Stimulated activated CD4-positive, alpha-beta T cell treated with anti-CD3 and anti-CD28 coated beads, Interleukin-4, amount 100 ng/mL, for 24 hours (primary cell): Measurements from ENCODE around the gene VAV3.
A peak's percentile ranks its signal among the peaks of the same experiment; 100 is the strongest.
"Not testable (repeated sequence)": the region's sequence is repeated elsewhere in the genome, so short reads cannot be mapped to it uniquely, and the experiment has no call there.

Experiments used
- DNase-seq: peaks from one replicate; pipeline ENCODE4 v3.0.0-alpha.2; 2020

VAV3 gene

DNA sequence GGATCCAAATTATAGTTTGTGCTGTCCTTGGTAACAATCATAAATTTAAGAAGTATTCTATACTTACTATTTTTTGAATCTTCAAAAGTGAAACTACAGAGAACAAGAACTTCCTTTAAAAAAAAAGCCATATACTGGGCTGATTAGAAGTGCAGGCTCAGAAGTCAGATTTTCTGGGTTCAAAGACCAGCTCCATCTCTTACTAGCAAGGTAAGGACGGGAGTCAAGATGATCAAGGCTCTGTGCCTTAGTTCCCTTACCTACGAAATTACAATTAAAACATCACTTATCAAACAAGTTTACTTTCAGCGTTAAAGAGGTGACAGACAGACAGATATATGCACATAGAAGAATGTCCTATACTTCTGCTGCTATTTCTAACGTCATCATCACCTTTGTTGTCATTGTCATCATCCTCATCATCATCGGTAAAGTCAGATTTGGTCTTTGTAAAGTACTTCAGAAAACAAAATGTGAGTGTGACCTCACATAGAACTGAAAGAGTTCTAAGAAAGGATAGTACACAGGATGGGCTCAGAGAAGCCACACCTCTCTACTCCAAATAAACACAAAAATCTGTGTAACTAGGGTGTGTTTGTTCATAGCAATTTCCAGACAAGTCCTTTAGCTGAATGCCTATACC is 178.7 kb downstream of the VAV3 start:
- DNase-seq: no peak

DNA sequence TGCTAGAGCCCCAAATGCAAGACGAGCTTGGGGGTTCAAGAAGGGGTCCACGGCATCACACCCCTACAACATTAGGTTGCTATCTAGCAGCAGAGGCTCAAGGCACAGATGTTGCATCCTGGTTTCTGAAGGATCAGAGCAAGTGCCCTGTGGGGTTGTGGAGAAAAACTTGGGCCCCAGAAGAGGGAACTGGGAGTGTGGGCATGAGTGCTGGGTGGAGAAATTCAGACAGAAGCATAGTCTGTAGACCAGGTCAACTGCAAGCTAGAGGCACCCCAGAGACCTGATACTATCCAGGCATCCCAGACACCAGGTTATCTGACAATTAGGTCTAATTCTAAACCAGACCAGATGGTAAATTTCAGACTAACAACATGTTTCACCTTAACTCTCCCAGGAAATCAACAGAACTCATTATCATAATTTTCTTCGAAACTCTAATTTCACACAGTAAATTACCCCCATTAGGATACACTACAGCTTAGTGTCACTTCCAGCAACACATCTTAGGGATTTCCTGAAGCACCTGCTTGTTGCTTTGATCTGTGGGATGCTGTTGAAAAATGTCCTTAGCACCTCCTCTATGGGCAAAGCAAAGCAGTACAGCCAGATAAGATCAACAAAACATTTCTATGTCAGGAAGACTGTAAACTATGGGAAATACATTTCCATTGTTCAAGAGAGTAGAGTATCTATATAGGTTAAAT is 179.3 kb downstream of the VAV3 start:
- DNase-seq: no peak

- peak; percentile 65 for DNase-seq
These were observed 182.6 kb downstream of the VAV3 start for GRCh38 chr1:107782217-107782845.

DNA sequence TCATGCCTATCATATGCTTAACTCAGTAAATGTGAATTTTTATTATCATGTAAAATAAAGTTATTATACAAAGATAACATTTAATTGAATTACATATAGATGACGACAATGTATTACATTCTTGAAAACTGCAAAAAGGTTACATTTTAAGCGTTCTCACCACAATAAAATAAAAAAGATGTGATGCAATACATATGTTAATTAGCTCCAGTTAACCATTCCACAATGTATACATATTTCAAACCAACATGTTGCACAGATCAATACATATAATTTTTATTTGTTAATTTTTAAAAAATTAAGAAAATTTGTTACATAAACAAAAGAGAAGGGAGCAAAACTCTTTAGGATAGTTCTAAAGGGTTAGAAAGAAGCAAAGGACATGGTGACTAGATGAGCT is 183.7 kb downstream of the VAV3 start:
- no peak for DNase-seq

DNA sequence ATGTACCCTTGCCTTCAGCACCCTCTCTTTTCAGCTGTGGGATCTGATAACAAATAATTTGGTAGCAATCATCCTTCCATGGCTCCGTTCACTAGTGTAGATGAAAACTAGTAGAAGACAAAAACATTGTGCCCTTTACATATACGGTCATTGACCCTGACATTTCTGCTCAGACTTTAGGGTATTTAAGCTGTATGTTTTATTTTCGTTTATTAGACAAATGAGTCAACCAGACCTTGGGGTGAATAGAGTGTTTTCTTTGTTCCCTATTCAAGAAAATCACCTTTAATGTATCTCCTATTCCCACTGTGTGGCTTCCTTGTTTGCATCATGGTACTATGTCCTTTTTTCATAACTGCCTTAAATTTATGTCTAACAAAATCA is 187.3 kb downstream of the VAV3 start:
- no peak for DNase-seq

- DNase-seq: no peak
These were observed 187.9 kb downstream of the VAV3 start for GRCh38 chr1:107776900-107777663.

GRCh38 chr1:107771377-107771776 is 193.6 kb downstream of the VAV3 start:
- no peak for DNase-seq

DNA sequence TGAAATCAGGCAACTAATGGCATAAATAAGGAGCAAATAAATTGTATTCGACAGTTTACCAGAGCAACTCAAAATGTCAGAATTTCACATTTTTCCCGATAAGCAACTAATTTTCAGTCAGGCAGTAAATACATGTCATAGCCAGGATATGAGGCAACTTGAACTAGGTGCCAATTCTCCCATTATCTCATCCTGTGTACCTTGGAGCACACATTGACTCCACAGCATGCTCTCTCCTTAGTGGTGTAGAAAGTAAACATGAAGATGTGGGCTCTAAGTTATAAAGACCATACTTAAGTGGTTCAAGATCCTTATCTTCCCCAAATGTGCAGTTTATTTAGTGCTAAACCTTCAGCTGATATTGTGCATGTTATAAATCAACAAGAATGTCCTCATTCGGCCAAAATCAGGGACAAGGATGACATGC is 197.8 kb downstream of the VAV3 start:
- no peak for DNase-seq

GRCh38 chr1:107766533-107766932 is 198.4 kb downstream of the VAV3 start:
- DNase-seq: no peak

- DNase-seq: no peak
These were observed 202.1 kb downstream of the VAV3 start for GRCh38 chr1:107762751-107763390.

GRCh38 chr1:107760065-107760464 is 204.9 kb downstream of the VAV3 start:
- DNase-seq: no peak

DNA sequence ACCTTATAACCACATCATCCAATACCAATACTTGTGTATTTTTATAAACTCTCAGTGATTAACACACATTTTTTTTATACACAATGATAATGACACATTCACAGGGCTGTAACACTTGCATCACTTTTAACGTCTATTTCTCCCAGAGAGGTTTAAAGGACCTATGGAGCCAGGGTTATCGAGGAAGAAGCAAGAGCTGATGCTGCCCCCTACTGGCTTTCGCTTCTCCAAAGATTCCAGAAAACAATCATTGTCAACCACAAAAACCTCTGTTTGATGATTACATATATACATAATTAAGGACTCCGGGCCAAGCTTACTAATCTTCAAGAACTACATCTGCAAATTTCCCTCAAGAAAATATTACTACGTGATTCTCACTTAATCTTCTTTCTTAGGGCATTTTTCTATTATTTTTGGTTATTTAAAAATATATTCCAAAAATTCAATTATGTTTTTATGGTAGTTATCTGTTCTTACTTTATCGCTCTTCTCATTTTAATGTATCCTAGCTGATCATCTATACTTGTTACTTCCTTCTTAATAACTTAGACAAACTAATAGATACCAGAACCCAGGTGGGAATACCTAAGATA is 214.5 kb downstream of the VAV3 start:
- DNase-seq: peak; percentile 24

- no peak for DNase-seq
These were observed 216.4 kb downstream of the VAV3 start for GRCh38 chr1:107748531-107748930.

GRCh38 chr1:107741242-107741641 is 223.7 kb downstream of the VAV3 start:
- no peak for DNase-seq

GRCh38 chr1:107740579-107740978 is 224.4 kb downstream of the VAV3 start:
- DNase-seq: no peak

DNA sequence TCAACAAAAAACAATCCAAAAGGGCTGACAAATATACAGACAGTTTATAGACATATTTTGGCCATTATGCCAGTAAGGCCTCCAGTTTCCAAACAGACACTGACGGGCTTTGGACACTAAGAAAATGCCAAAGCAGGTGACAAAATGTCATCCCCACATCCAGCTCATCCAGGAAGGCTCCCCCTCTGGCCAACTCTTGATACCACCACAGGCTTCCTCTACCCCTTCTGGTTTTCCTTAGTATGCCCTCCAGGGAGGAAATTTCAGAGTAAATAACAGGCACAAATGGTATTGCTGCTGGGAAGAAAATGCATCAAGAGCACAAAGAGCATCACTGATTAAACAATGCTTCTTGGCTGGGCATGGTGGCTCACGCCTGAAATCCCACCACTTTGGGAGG is 225.3 kb downstream of the VAV3 start:
- no peak for DNase-seq

DNA sequence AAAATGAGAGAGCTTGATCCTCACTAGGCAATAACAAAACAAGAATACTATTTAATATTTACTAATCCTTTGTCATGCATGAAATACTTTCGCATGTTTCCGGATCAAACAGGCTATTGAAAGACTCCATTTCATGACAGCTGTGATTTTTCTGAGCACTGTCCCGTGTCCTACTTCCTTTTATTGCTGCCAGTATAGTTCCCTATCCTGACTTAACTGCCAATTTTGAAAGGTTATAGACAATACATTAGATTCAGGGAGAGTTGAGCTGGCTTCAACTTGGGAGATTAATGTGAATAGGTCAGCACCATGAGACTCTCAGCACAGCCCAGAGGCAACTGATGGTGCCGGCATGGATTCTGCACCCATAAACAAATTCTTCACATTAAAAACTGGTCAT is 225.8 kb downstream of the VAV3 start:
- DNase-seq: no peak

GRCh38 chr1:107733401-107733800 is 231.6 kb downstream of the VAV3 start:
- DNase-seq: not testable (repeated sequence)

DNA sequence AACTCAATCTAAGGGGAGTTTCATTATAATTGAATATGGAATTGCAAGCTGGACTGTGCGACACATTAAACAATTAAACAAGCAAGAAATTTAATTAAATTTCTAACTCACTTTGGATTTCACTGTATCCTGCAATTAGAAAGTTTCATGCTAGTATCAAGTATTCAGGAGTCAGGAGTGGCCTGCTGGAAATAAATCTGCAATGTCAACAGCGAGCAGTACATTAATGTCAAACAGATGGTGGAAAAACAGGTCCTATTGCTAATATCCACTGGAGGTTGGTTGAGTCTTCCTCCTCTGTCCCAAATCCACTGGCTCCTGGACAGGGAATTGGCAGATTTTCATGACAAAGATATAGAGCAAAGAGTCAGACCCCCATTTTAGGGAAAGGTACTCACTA is 237.1 kb downstream of the VAV3 start:
- DNase-seq: no peak

DNA sequence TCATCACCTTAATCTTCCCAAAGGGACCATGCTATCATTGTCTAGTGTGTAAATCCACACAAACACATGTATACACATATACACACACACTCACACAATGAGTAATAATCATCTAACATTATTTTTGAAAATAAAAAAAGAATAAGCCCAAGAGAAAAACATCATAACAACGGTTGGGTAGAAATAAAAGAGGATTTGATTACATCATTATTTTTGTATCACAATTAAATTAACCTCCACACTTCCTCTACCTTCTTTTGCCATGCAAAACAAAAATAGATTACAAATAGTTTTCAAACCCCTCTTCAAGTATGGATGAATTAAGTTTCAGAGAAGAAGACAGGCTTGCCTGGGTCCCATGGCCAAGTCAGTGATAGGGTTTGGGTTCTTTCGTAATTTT is 238.1 kb downstream of the VAV3 start:
- DNase-seq: no peak

DNA sequence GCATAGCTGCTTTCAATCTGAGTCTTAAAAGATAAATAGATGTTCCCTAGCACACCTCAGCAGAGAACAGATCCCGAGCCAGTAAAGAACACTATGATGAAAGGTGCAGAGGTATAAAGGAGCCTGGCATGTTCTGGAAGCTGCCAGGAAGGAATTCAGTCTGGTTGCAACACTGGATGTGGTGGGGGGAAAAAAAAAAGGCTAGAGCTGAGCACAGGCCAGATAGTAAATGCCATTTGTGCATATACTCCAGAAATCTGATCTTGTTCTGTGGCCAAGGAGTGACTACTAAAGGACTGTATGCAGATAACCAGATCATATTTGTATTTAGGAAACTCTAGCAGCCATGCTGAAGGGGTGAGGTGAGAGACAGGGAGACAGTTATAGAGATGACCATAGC is 240.3 kb downstream of the VAV3 start:
- no peak for DNase-seq

DNA sequence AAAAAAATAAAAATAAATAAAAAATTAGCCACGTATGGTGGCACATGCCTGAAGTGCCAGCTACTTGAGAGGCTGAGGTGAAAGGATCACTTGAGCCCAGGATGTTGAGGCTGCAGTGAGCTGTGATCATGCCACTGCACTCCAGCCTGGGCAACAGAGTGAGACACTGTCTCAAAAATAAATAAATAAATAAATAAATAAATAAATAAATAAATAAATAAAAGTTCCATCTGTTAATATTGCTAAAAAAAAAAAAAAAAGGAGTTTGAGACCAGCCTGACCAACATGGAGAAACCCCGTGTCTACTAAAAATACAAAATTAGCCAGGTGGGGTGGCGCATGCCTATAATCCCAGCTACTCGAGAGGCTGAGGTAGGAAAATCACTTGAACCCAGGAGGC is 244.8 kb downstream of the VAV3 start:
- DNase-seq: not testable (repeated sequence)

GRCh38 chr1:107710005-107710404 is 255.0 kb downstream of the VAV3 start:
- DNase-seq: no peak
